Retina (tissue), 1 donor: ENCODE measurements around the gene RBM11.
"Not testable (repeated sequence)": the region's sequence is repeated elsewhere in the genome, so short reads cannot be mapped to it uniquely, and the experiment has no call there.

ENCODE experiments used
- DNase-seq: peaks from one replicate; pipeline ENCODE4 v3.0.0-alpha.2; 2016

The RBM11 gene, protein sequence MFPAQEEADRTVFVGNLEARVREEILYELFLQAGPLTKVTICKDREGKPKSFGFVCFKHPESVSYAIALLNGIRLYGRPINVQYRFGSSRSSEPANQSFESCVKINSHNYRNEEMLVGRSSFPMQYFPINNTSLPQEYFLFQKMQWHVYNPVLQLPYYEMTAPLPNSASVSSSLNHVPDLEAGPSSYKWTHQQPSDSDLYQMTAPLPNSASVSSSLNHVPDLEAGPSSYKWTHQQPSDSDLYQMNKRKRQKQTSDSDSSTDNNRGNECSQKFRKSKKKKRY

DNA sequence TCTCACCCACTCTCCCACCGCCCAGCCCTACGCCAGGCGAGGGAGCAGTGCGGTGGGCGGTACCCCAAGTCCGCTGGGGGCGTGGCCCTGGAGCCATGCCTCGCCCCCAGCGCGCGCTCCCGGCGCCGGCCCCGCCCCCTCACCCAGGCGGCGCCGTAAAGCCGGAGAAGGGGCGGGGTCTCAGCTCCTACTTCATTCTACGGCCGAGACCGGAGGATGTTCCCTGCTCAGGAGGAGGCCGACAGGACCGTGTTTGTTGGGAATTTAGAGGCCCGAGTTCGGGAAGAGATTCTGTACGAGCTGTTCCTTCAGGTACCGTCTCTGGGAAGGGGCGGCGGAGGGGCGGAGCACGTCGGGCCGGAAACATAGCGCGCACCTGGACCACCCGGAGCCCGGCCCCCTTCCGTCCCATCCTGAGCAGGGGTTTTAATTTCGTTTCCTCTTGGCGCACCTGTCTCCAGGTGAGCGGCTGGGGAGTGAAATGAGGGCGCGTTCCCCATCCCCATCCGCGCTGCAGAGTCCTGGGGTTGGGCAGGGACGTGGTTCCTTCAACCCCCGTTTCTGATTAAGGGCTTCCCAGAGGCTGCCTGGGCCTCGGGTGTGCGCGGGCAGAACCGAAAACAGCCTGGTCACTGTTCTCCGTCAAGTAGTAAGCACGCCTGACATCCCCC, at the start of gene RBM11:
Gene RBM11, plus strand, starts transcription at position 187 of the 671 bp plus-strand sequence. Its CDS starts 30 bp downstream, at position 217.
- peak; percentile 93 for DNase-seq

GRCh38 chr21:14166463-14167223, 49.3 kb upstream of the RBM11 start:
- not testable (repeated sequence) for DNase-seq

- DNase-seq, result no peak
Observed at GRCh38 chr21:14206222-14206621, 9.7 kb upstream of the RBM11 start.

DNA sequence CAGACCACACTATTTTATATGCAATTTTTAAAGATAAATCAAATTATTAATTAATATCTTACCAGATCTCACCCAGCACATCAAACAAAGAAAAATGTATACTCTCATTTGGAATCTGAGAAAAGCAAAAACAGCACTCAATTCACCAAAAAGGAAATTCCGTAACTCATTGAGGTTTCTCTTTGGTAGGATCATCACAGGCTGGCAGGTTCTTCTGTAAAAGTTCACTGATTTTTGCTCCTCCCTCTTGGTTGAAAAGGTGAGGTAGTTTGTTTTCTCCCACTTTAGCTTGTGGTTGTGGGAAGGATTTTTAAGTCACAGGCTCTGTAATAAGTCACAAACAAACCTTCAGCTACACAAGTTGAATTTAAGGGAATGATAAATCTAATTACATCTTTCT, 5.2 kb upstream of the RBM11 start, which contains the start of gene LIPI:
Gene LIPI, minus strand, starts transcription at position 218 of the 400 bp plus-strand sequence. Its CDS starts 110 bp downstream, at position 108.
- no peak for DNase-seq

GRCh38 chr21:14213164-14213563, 2.8 kb upstream of the RBM11 start:
- DNase-seq, result no peak

DNA sequence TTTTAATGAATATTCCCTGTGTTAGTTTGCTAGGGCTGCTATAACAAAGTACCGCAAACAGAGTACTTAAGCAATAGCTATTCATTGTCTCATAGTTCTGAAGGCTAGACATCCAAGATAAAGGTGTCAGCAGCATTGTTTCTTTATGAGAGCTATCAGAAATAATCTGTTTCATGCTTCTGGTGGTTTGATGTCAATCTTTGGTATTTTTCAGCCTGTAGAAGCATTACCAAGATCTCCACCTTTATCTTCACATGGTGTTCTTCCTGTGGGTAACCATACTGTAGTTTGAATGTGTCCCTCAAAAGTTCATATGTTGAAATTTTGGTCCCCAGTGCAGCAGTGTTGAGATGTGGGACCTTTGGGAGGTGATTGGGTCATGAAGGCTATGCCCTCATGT, 7.4 kb downstream of the RBM11 start:
- no peak for DNase-seq

GRCh38 chr21:14229399-14229798, 13.4 kb downstream of the RBM11 start:
- DNase-seq, result no peak

DNA sequence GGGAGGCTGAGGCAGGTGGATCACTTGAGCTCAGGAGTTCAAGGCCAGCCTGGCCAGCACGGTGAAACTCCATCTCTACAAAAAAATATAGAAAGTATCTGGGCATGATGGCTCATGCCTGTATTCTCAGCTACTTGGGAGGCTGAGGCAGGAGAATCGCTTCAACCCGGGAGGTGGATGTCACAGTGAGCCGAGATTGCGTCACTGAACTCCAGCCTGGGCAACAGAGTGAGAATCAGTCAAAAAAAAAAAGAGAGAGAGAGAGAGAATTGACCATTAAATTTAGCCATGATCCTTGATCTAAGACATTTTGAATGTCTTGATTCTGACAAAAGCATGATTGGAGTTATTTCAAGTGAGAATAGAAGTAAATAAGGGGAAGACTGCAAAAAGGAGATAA, 19.1 kb downstream of the RBM11 start:
- DNase-seq, result no peak

- DNase-seq, result no peak
Observed at GRCh38 chr21:14236180-14236579, 20.2 kb downstream of the RBM11 start.

DNA sequence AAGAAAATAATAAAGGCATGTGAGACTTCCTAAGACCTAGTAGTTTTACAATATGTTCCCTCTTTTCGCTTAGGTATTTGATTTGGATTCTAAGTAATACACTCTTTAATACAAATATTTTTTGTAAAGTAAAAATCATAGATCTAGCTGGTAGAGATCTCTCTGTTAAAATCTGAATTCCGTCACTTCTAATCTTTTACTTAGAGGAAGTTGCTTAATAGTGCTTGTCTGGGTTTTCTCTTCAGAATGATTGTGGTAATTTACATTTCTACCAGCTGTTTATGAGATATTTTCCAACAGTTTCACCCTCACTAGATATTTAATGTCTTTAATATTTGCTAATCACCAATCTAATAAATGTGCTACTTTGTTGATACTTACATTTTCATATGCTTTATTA, 23.3 kb downstream of the RBM11 start:
- no peak for DNase-seq

DNA sequence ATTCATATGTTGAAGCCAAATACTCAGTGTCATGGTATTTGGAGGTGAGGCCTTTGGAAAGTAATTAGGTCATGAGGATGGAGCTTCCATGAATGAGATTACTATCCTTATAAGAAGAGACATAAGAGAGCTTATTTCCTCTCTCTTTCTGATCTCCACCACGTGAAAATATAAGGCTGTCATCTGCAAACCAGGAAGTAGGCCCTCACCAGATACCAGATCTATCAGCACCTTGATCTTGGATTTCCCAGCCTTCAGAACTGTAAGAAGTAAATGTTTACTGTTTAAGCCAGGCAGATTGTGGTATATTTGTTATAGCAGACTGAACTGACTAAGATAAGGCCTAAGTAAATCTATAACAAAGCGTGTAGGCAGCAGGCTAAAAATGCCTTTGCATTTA, 25.3 kb downstream of the RBM11 start:
- no peak for DNase-seq

DNA sequence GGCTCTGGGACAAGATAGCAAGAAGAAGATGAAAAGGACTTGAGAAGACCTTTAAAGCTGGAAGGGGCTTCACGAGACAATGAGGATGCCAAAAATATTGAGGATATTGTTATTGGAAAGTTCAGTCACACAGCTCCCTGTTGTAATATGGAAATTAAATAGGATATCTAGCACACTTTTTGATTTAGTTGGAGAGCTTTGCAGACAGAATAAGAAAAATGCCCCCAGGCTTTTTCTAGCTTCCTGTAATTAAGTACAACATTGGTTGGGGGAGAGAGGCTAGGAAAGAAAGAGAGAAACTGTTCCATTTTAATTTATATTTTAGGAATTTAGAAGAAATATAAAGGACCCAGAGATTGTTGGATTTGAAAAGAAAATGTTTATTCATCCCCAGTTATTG, 27.5 kb downstream of the RBM11 start:
- DNase-seq, result no peak

DNA sequence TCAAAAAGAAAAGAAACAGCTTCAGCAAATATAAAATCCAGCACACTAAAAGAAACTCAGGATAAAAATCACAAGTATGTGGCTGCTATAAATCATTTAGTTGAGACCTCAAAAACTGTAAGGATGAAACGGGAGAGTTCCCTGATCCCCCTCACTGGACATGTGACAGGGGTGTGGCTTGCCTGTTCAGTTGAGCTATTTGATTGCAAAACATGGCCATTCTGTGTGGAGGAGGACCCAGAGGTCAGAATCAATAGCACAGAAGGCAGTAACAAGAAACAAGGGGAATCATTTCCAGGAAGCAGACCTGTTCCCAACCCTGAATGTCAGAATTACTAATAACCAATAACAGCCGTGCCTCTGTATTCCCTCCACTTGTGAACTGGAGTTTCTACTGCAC, 27.9 kb downstream of the RBM11 start:
- DNase-seq, result no peak

- no peak for DNase-seq
Observed at GRCh38 chr21:14244911-14245310, 29.0 kb downstream of the RBM11 start.

DNA sequence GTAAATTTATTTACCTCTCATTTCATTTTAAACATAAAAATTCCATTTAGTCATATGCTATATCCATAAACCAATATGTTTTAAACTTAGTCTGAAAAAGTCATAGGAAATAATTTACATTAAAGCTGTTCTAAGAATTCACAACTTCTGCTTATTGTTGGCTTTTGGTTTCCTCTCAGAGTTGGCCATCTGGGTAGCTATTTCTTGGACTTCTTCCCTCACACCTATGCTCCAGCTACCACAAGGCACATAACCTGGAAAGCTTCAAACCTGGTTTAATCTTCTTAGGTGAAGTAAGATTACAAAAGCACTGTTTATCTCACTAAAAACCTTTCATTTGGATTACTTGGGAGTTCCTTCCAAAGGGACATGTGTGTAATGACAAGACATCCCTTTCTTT, 29.8 kb downstream of the RBM11 start:
- no peak for DNase-seq

GRCh38 chr21:14251336-14251735, 35.4 kb downstream of the RBM11 start:
- DNase-seq, result no peak

DNA sequence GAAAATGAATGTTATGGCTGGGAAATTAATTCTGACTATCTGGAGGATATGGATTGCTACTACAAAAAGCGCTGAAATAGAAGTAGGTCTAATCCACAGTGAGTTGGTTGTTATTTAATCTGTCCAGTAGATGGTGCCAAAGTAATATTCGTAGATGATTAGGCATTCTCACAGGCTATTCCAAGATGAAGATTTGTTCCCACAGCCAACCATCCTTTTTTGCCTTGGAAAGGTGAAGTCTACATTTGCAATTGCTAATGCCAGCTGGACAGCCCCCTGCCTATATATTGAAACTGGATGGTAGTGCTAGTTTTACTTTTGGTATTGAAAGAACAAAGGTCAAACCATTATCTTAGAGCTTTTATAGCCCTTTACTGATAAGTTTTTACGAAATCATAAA, 43.8 kb downstream of the RBM11 start:
- DNase-seq, result peak; percentile 39

DNA sequence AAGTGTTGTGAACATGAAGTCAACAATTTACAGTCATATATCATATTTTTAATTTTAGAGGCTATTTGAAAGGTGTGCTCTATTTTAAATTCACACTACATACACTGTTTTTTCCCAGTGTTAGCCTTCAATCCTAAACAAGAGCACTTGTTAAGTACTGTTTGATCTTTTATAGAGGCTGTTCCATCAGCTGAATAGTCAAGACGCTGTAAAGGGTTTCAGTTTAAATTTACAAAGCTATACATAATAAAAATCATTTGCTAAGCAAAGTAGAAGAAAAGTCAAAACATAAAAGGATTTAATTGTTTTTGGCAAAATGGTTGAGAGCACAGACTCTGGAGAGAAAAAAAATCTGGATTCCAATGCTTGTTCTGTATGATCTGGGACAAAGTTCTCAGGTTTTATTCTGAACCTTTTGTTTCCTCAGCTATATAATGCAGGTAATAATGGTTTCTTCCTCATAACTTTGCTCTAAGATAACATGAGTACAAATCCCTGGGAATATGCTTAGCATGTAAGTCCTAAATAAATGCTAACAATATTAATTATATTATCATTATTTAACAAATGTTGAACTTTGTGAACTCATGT, 44.3 kb downstream of the RBM11 start:
- DNase-seq, result no peak

- no peak for DNase-seq
Observed at GRCh38 chr21:14262039-14262438, 46.1 kb downstream of the RBM11 start.

DNA sequence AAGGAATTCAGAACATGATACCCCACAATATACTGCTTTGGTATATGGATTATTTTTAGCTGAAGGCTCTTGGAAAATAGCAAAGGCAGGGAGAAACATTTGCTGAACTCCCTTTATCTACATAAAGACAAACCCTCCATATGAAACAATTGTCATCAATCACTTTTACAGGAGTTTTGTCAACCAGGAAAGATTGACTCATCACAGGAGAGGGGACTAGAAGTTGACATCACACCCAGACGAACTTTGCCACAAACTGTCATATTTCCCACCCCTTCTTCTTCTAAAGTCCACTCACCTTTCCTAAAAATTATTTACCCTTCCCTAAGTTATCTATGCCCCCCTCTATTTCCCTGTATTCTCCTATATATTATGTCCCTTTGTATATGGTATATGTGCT, 47.9 kb downstream of the RBM11 start:
- no peak for DNase-seq

DNA sequence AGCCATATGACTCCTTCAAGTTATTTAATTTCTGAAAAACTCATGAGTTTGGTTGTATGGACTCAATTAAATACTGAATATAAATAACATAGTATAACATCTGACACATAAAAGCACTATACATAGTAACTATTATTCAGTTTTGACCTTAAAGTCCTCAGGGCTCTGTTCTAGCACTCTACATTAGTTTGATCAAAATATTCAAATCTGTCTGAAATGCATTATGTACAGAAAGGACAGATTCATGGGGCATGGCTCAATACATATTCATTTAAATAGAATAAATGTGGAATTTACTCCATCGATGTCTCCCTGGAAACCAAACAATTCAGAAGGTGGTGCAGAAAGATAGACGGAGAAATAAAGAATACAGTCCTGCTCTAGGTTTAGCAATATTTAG, 49.1 kb downstream of the RBM11 start:
- no peak for DNase-seq

- no peak for DNase-seq
Observed at GRCh38 chr21:14267076-14267475, 51.1 kb downstream of the RBM11 start.

DNA sequence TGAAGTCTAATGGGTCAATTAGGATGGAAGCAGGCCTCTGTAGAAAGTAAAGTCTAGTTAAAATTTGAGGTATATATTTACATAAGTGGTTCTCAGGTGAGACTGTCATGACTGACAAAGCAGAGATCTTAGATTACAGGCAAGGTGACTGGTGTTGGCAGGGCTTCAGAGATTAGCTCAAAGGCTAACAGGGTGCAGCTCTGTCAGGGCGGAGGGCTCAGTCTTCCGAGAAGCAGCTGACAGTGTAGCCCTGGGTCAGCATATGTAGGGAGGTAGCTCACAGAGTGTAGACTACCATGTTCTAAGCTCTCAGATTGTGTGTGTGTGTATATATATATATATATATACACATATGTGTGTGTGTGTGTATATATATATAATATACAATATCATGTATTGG, 54.7 kb downstream of the RBM11 start:
- no peak for DNase-seq
